NCI-H748 (cell line): ENCODE data around the gene AADACL4.
A peak's percentile ranks its signal among the peaks of the same experiment; 100 is the strongest.

Experiments used
- DNase-seq: peaks from one replicate; lab custom pipeline; 2025; ENCODE audit not compliant: unreplicated experiment; lab: John Stamatoyannopoulos, UW

Gene AADACL4

GRCh38 chr1:12643785-12644184 lies at the start of gene AADACL4:
Gene AADACL4 (plus strand): TSS chr1:12644085. CDS start chr1:12644547, 462 bp downstream.
- DNase-seq, result no peak

GRCh38 chr1:12594490-12594889 lies 49.4 kb upstream of the AADACL4 start:
- DNase-seq, result no peak

GRCh38 chr1:12594966-12595756 lies 48.7 kb upstream of the AADACL4 start:
- DNase-seq, result peak; percentile 65

GRCh38 chr1:12595757-12596006 lies 48.2 kb upstream of the AADACL4 start:
- no peak for DNase-seq

GRCh38 chr1:12596007-12596821 lies 47.7 kb upstream of the AADACL4 start:
- DNase-seq, result peak; percentile 55

- no peak for DNase-seq
These were observed 46.1 kb upstream of the AADACL4 start for GRCh38 chr1:12597792-12598191.

GRCh38 chr1:12598974-12599373 lies 44.9 kb upstream of the AADACL4 start:
- no peak for DNase-seq

- DNase-seq, result no peak
These were observed 44.2 kb upstream of the AADACL4 start for GRCh38 chr1:12599657-12600056.

GRCh38 chr1:12600335-12600734 lies 43.5 kb upstream of the AADACL4 start:
- no peak for DNase-seq

- DNase-seq, result peak; percentile 32
These were observed 42.8 kb upstream of the AADACL4 start for GRCh38 chr1:12600880-12601633.

GRCh38 chr1:12601700-12602658 lies 41.9 kb upstream of the AADACL4 start:
- peak; percentile 9 for DNase-seq

GRCh38 chr1:12602659-12603024 lies 41.2 kb upstream of the AADACL4 start:
- DNase-seq, result no peak

- DNase-seq, result no peak
These were observed 40.7 kb upstream of the AADACL4 start for GRCh38 chr1:12603224-12603623.

- no peak for DNase-seq
These were observed 39.6 kb upstream of the AADACL4 start for GRCh38 chr1:12604114-12604874.

- no peak for DNase-seq
These were observed 38.9 kb upstream of the AADACL4 start for GRCh38 chr1:12604986-12605385.

GRCh38 chr1:12607263-12607662 lies 36.6 kb upstream of the AADACL4 start:
- DNase-seq, result no peak

GRCh38 chr1:12608311-12608957 lies 35.5 kb upstream of the AADACL4 start:
- DNase-seq, result no peak

GRCh38 chr1:12609469-12610003 lies 34.3 kb upstream of the AADACL4 start:
- no peak for DNase-seq

- no peak for DNase-seq
These were observed 33.5 kb upstream of the AADACL4 start for GRCh38 chr1:12610305-12610935.
